ENCODE data around the gene RIMS3.
"Not testable (repeated sequence)": the region's sequence is repeated elsewhere in the genome, so short reads cannot be mapped to it uniquely, and the experiment has no call there.

The RIMS3 gene

DNA sequence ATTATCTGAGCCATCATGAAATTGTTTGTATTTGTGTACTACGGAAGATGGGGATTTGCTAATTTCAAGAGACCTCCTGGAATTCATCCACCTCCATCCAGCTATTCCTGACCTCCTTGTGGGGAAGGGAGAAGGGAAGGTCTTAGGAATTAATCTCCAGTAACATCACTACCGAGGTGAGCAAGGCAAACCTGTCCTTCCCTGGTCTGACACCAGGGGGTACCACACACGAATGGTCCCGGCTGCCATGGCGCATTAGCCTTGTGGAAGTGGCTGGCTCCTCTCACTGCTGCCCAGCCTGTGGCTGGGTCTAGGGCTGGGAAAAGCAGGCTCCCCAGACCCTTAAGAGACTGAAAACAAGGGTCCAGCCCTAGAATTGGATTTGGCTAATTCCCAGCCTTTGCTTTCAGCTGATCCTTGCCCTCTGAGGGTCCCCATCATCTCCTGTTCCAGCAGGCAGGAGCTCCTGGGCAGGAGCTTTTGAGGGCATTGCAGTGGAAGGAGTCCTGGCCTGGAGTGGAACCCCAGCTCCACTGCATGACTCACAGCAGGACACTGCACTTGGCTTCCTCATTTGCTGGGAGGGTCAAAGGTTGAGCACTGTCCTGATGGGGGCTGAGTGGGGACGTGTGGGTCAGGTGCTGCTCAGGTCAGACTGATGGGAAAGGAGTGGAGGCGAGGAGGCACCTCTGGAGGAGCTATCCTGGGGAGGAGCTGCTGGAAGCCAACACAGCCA lies 34.8 kb downstream of the RIMS3 start:
- Histone ChIP-seq H3K4me3 (ENCODE audit: low read length, poor library complexity, severe bottlenecking) (peak overlapping the region; percentile 6), H3K9me2 (replicated peaks; ENCODE audit: low read depth, low read length) (no peaks in the 10 kb centered on the region), H3F3A (ENCODE audit: low read depth) (peaks cover 10% of the 10 kb centered on the region), H3K36me3 (ENCODE audit: insufficient read depth, low read length) (peaks cover 10% of the 10 kb centered on the region; the same call in 1 of the 2 replicates), H3K27me3 (ENCODE audit: insufficient read depth, low read length, poor library complexity, severe bottlenecking) (no peaks in the 10 kb centered on the region), H4K20me1 (ENCODE audit: insufficient read depth, low read length, poor library complexity, severe bottlenecking) (no peaks in the 10 kb centered on the region), H3K4me2 (ENCODE audit: low read depth, low read length, poor library complexity, severe bottlenecking) (peak overlapping the region; percentile 78), H2AFZ (ENCODE audit: low read length) (no peak overlapping the region), H3K4me1 (ENCODE audit: insufficient read depth, low read length, poor library complexity, severe bottlenecking) (peaks cover 64% of the 10 kb centered on the region), H3K9ac (ENCODE audit: low read depth, low read length, poor library complexity, severe bottlenecking) (peak overlapping the region; percentile 59), H3K9me3 (ENCODE audit: insufficient read depth, low read depth, low read length) (no peaks in the 10 kb centered on the region), H3K79me2 (ENCODE audit: insufficient read depth, low read length) (peaks cover 8% of the 10 kb centered on the region; the same call in 1 of the 2 replicates)
- no peak for TF ChIP-seq EZH2phosphoT487 (IDR thresholded peaks at IDR 0.05; ENCODE audit: borderline replicate concordance)
- TF ChIP-seq, protein P1, sequence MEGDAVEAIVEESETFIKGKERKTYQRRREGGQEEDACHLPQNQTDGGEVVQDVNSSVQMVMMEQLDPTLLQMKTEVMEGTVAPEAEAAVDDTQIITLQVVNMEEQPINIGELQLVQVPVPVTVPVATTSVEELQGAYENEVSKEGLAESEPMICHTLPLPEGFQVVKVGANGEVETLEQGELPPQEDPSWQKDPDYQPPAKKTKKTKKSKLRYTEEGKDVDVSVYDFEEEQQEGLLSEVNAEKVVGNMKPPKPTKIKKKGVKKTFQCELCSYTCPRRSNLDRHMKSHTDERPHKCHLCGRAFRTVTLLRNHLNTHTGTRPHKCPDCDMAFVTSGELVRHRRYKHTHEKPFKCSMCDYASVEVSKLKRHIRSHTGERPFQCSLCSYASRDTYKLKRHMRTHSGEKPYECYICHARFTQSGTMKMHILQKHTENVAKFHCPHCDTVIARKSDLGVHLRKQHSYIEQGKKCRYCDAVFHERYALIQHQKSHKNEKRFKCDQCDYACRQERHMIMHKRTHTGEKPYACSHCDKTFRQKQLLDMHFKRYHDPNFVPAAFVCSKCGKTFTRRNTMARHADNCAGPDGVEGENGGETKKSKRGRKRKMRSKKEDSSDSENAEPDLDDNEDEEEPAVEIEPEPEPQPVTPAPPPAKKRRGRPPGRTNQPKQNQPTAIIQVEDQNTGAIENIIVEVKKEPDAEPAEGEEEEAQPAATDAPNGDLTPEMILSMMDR (conservative IDR thresholded peaks at IDR 0.05; ENCODE audit: low read length): peak; percentile 69

GRCh38 chr1:40629546-40629945 lies 35.9 kb downstream of the RIMS3 start:
- not testable (repeated sequence) for H3K36me3 ChIP-seq (ENCODE audit: insufficient read depth, low read length); H3F3A ChIP-seq (ENCODE audit: low read depth); H2AFZ ChIP-seq (ENCODE audit: low read length); H3K9me2 ChIP-seq (replicated peaks; ENCODE audit: low read depth, low read length); H4K20me1 ChIP-seq (ENCODE audit: insufficient read depth, low read length, poor library complexity, severe bottlenecking); H3K27me3 ChIP-seq (ENCODE audit: insufficient read depth, low read length, poor library complexity, severe bottlenecking); H3K9me3 ChIP-seq (ENCODE audit: insufficient read depth, low read depth, low read length); H3K79me2 ChIP-seq (ENCODE audit: insufficient read depth, low read length)
- Histone ChIP-seq H3K4me2 (ENCODE audit: low read depth, low read length, poor library complexity, severe bottlenecking) (peak overlapping the region; percentile 78), H3K4me3 (ENCODE audit: low read length, poor library complexity, severe bottlenecking) (peak overlapping the region; percentile 65), H3K9ac (ENCODE audit: low read depth, low read length, poor library complexity, severe bottlenecking) (peak overlapping the region; percentile 77), H3K4me1 (ENCODE audit: insufficient read depth, low read length, poor library complexity, severe bottlenecking) (peaks cover 68% of the 10 kb centered on the region)

DNA sequence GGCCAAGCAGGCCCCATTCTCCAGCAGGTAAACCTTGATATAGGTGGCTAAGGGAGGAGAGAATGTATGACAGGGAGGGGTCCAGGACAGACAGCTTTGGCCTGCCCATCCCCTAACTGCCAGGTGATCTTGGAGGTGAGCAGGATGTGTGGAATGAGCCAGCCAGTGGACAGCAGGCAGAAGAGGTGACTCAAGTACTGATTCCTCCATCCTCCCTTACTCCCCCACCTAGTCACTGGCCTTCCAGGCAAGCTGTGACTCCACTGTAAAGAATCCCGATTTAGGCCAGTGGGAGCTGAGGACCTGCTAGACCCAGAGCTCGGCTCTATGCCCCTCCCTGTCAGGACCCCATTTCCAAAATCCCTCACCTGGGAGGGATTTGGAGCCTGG lies 36.6 kb downstream of the RIMS3 start:
- H3K9me2 ChIP-seq (replicated peaks; ENCODE audit: low read depth, low read length): no peaks in the 10 kb centered on the region
- no peaks in the 10 kb centered on the region for H3K9me3 ChIP-seq (ENCODE audit: insufficient read depth, low read depth, low read length)
- H4K20me1 ChIP-seq (ENCODE audit: insufficient read depth, low read length, poor library complexity, severe bottlenecking): no peaks in the 10 kb centered on the region
- H3K36me3 ChIP-seq (ENCODE audit: insufficient read depth, low read length): peaks cover 6% of the 10 kb centered on the region; the same call in 1 of the 2 replicates
- H3K27me3 ChIP-seq (ENCODE audit: insufficient read depth, low read length, poor library complexity, severe bottlenecking): no peaks in the 10 kb centered on the region
- H3K4me3 ChIP-seq (ENCODE audit: low read length, poor library complexity, severe bottlenecking): peak overlapping the region; percentile 65
- peaks cover 8% of the 10 kb centered on the region; the same call in 1 of the 2 replicates for H3K79me2 ChIP-seq (ENCODE audit: insufficient read depth, low read length)
- H2AFZ ChIP-seq (ENCODE audit: low read length): no peak overlapping the region
- peaks cover 10% of the 10 kb centered on the region for H3F3A ChIP-seq (ENCODE audit: low read depth)
- TF ChIP-seq, protein P1 (conservative IDR thresholded peaks at IDR 0.05; ENCODE audit: low read length): no peak
- TF ChIP-seq EZH2phosphoT487 (IDR thresholded peaks at IDR 0.05; ENCODE audit: borderline replicate concordance): no peak
- peak overlapping the region; percentile 77 for H3K9ac ChIP-seq (ENCODE audit: low read depth, low read length, poor library complexity, severe bottlenecking)
- H3K4me1 ChIP-seq (ENCODE audit: insufficient read depth, low read length, poor library complexity, severe bottlenecking): peaks cover 69% of the 10 kb centered on the region
- peak overlapping the region; percentile 78 for H3K4me2 ChIP-seq (ENCODE audit: low read depth, low read length, poor library complexity, severe bottlenecking)
